ENCODE data around the gene TXNL4B. TPM values are rescaled to one million over a fixed set of nuclear protein-coding genes. Genes with fewer than 3 reads are reported as not detected.
A peak's percentile ranks its signal among the peaks of the same experiment; 100 is the strongest.

The TXNL4B gene
- 9.2 and 12.0 TPM in 2 replicates for total RNA-seq (2014; rRNA removed; shearing (Covaris generic))

DNA sequence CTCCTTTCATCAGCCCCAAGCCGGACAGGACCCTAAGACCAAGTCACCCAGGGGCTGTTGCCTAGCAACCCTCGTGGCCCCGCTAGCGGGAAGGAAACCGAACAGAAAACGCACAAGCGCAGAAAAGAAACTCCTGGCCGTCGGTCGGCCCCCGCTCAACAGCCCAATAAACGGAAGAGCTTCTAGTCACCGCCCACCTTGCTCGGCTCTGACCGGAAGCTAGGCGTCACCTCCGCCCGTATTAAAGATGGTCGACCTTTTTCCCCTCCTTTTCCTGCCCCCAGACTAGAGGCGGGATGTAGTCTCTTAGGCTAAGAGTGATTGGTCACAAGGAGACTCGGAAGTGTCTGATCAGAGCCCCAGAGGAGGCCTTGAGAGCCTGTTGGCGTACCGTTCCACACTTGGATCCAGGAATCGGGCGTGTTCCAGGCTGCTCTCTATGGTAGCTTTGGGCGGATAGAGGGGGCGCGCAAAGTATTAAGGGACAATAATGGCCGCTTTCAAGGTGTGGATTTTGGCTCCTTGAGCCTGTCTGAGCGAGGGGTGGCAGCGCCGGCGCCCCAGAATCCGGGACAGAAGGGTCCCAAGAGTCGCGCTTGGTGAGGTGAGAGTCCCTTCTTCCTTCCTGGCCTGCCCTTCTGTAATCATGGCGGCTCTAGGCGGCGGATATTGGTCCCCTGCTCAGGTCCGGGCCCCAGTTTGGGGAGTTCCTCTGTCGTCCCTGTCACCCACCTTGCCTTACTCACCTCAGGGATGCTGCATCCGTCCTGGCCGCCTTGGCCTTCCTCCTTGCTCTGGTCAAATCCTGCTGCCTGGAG, at the start of gene TXNL4B, which contains the start of gene DHX38:
TXNL4B (minus strand) TSS at position 173 of the 818 bp plus-strand sequence. CDS start 2,871 bp downstream, outside the sequence.
DHX38 (plus strand) TSS at position 400 of the 818 bp plus-strand sequence. CDS start 2,311 bp downstream, outside the sequence.
- DNase-seq (ENCODE audit: low spot score), result peak; percentile 100

DNA sequence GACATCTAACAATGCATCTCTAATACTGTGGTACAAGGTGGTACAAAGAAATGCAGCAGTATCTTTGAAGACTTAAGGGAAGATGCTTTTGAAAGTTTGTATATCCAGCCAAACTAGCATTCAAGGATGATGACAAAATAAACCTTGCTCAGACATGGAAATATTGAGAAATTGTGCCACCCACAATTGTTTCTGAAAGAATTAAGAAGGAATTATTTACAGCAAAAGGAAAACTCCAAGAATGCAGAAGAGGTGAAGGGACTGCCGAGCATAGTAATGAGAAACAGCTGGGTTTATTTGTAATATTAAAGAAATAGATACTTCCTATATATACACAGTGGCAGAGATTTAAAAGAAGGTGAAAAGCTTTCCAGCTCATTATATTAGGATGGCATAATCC, 49.1 kb upstream of the TXNL4B start:
- DNase-seq (ENCODE audit: low spot score), result no peak

GRCh38 chr16:72139908-72140307, 46.5 kb upstream of the TXNL4B start:
- no peak for DNase-seq (ENCODE audit: low spot score)

GRCh38 chr16:72138064-72138572, 44.7 kb upstream of the TXNL4B start:
- DNase-seq (ENCODE audit: low spot score), result no peak

- DNase-seq (ENCODE audit: low spot score), result no peak
Observed at GRCh38 chr16:72137380-72138063, 44.1 kb upstream of the TXNL4B start.

DNA sequence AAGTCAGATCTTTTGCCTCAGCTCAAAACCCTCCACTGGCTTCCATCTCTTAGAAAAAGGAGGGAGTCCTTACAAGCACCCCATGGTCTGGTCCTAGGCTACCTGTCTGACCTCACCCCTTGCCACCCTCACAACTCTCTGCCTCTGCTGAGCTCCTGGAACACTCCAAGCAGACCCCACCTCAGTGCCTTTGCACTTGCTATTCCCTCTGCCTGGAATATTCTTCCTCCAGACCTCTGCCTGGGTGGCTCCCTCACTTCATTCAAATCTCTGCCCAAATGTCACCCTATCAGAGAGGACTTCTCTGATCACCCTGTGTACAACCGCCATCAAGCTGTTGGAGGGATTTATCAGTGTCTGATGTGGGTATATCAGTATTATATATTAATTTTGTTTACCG, 41.1 kb upstream of the TXNL4B start:
- no peak for DNase-seq (ENCODE audit: low spot score)

- DNase-seq (ENCODE audit: low spot score), result no peak
Observed at GRCh38 chr16:72132726-72133125, 39.3 kb upstream of the TXNL4B start.

DNA sequence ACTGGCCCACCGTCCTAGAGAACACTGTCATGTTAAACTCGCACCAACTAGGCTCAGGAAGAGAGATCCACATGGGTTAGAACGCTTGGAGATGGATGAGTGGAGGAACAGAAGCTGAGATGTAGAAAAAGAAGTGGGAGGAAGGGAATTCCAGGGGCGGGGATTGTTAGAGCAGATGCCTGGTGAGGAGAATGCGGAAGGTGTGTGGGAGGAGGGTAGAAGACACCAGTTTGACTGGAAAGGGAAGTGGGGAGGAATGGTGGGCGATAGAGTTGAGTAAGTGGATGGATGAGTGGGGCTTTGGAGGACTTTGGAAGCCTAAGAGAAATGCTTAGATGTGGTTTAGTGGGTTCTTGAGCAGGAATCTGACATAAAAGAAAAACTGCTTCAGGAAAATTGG, 37.6 kb upstream of the TXNL4B start:
- DNase-seq (ENCODE audit: low spot score), result no peak

DNA sequence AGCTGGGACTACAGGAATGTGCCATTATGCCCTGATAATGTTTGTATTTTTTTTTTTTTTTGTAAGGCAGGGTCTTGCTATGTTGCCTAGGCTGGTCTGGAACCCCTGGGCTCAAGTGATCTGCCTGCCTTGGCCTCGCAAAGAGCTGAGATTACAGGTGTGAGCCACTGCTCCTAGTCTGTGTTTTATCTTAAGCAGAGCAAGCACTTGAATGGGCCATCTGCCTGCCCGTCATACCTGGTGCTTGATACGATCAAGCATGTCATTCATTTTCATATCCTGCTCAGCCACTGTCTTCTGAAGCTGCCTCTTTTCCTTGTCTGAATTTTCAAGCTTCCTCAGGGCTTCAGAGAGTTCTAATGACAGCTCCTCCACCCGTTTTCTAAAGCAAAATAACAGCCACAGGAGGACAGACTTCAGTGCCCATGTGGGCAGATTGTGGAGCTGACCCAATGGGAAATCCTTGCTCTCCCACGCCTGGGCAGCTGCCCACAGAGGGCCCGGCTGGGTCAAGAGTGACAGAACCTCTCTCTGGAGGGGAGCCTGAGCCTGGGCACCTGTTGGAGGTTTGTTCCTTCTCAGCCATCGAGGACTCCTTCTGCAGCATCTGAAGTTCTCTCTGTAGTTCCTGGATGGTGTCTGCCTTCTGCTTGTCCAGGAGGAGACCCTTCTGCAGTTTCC, 36.7 kb upstream of the TXNL4B start:
- no peak for DNase-seq (ENCODE audit: low spot score)

GRCh38 chr16:72128701-72129100, 35.3 kb upstream of the TXNL4B start:
- no peak for DNase-seq (ENCODE audit: low spot score)

GRCh38 chr16:72126429-72126765, 33.0 kb upstream of the TXNL4B start:
- no peak for DNase-seq (ENCODE audit: low spot score)

- DNase-seq (ENCODE audit: low spot score), result no peak
Observed at GRCh38 chr16:72125635-72126428, 32.4 kb upstream of the TXNL4B start.

GRCh38 chr16:72124761-72125634, 31.6 kb upstream of the TXNL4B start:
- peak; percentile 69 for DNase-seq (ENCODE audit: low spot score)

- DNase-seq (ENCODE audit: low spot score), result no peak
Observed at GRCh38 chr16:72124148-72124547, 30.7 kb upstream of the TXNL4B start.

- DNase-seq (ENCODE audit: low spot score), result no peak
Observed at GRCh38 chr16:72123426-72123825, 30.0 kb upstream of the TXNL4B start.

DNA sequence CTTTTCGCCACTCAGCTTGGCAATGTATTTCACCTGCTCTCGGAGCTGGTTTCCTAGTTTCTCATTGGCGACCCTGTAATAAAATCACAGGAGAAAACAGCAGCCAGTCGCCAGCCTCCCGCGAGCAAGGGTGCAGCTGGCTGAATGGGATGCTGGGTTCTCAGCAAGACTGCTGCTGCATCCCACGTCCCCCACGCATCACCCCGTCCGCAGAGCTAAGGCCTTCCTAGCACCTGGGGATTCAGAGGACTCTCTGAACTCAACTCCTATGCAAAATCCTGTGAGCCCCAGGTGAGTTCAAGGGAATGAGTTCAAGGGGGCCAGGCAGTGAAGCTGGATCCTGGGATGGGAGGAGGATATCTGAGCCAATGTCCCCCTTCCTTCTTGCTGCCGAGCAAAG, 29.5 kb upstream of the TXNL4B start:
- DNase-seq (ENCODE audit: low spot score), result no peak

- DNase-seq (ENCODE audit: low spot score), result no peak
Observed at GRCh38 chr16:72122308-72122707, 28.9 kb upstream of the TXNL4B start.

GRCh38 chr16:72120026-72120425, 26.6 kb upstream of the TXNL4B start:
- no peak for DNase-seq (ENCODE audit: low spot score)

GRCh38 chr16:72113616-72113945, 20.2 kb upstream of the TXNL4B start:
- no peak for DNase-seq (ENCODE audit: low spot score)

GRCh38 chr16:72112906-72113615, 19.6 kb upstream of the TXNL4B start:
- DNase-seq (ENCODE audit: low spot score), result no peak

All from A172 (cell line).